NCI-H82 (cell line): ENCODE measurements around the gene TSGA10.
"Not testable (repeated sequence)": the region's sequence is repeated elsewhere in the genome, so short reads cannot be mapped to it uniquely, and the experiment has no call there.

Source experiments
- DNase-seq: peaks from one replicate; lab custom pipeline; 2025; lab: John Stamatoyannopoulos, UW

Gene TSGA10, protein sequence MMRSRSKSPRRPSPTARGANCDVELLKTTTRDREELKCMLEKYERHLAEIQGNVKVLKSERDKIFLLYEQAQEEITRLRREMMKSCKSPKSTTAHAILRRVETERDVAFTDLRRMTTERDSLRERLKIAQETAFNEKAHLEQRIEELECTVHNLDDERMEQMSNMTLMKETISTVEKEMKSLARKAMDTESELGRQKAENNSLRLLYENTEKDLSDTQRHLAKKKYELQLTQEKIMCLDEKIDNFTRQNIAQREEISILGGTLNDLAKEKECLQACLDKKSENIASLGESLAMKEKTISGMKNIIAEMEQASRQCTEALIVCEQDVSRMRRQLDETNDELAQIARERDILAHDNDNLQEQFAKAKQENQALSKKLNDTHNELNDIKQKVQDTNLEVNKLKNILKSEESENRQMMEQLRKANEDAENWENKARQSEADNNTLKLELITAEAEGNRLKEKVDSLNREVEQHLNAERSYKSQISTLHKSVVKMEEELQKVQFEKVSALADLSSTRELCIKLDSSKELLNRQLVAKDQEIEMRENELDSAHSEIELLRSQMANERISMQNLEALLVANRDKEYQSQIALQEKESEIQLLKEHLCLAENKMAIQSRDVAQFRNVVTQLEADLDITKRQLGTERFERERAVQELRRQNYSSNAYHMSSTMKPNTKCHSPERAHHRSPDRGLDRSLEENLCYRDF

DNA sequence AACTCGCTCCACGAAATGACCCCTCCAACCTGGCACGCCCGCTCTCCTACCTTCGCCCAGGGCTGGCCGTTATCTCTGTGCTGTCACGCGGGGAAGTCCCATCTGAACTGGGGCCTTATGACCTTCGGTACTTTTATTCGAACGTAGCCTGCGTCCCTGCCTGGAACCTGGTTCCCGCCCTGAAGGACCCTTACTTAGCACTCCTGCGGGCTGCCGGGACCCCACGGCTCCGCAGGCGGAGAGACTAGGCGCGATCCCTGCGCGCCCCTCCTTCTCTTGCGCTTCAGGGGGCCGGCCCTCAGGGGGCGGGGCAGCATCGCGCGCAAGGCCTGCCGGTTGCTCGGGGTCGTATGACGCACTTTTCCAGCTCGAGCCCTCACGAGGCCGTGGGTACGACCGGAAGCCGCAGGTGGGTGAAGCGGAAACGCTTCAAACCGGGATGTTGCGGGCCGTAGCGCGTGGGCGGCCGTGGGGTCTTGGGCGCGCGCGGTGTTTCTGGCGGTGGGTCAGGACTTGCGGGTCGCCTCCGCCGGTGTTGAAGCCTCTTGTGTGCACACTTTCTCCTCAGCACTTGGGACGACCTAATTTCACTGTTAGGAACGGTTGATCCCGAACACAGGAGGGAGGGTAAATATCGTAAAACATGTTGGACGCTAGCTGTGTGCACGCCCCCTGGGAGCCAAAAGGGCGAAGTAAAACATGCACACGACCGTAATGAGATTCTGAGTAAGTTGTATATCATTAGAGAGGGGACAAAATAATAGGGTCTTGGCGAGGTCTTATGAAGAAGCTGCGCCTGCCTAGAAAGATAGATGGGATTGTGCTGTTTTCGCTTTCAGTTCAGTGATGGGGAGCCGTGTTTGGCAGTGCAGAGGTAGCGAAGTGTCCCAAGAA lies at the start of gene TSGA10, which contains the start of gene LIPT1:
Gene TSGA10, minus strand, starts transcription at position 300 of the 894 bp plus-strand sequence. CDS start 45,503 bp downstream, outside the sequence.
Gene LIPT1, plus strand, starts transcription at position 325 of the 894 bp plus-strand sequence. CDS start 6,991 bp downstream, outside the sequence.
- DNase-seq: peak; percentile 96

DNA sequence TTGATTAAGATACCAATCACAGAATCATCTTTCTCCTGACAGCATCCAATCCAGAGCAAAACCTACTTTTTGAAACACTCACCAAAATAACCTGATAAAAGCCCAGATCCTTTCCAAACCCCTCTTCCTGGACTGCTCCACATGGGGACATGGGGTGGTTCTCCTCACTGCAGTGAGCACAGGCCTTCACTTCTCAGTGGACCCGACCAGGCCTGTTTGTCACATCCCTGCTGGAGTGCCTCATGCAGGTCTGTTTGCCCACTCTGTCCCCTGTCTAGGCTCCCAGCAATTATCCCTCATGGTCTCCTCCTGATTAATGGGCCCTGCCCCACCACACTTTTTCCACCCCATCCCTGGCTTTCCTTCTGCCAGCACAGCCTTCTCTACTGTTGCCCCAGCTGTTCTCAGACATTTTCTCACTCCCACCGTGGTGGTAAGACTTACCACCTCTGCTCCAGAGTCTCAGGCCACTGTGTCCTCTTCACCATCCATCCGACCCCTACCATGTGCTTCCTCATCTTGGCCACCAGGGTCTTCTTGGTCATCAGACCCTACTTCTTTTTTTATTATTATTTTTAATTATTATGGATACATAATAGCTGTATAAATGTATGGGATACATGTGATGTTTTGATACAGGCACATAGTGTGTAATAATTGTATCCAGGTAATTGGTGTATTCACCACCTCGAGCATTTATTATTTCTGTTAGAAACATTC lies 47.4 kb upstream of the TSGA10 start:
- no peak for DNase-seq

DNA sequence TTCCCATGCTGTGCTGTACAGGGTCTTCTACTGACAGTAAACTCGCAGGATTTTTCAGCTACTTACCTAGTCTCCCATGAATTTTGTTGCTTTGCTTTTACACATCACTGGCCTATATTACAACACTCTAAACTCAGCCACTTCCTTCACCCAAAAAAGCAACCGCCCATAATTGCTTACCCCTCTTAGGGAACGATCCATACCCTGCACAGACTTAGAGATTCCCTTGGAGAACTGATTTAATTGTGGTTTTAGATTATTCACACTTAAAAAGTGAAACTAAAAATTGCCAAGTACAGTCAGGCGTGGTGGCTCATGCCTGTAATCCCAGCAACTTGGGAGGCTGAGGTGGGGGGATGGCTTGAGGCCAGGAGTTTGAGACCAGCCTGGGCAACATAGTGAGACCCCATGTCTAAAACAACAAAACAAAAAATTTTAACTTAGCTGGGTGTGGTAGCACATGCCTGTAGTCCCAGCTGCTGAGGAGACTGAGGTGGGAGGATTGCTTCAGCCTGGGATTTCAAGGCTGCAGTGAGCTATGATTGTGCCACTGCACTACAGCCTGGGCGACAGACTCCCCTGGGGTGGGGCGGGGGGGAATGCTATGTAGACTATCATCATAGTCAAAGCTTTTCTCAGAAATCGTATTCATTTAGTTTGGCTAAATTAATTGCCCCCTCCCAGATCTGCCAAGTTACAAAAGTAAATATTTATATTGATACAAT lies 45.5 kb upstream of the TSGA10 start:
- DNase-seq: no peak

DNA sequence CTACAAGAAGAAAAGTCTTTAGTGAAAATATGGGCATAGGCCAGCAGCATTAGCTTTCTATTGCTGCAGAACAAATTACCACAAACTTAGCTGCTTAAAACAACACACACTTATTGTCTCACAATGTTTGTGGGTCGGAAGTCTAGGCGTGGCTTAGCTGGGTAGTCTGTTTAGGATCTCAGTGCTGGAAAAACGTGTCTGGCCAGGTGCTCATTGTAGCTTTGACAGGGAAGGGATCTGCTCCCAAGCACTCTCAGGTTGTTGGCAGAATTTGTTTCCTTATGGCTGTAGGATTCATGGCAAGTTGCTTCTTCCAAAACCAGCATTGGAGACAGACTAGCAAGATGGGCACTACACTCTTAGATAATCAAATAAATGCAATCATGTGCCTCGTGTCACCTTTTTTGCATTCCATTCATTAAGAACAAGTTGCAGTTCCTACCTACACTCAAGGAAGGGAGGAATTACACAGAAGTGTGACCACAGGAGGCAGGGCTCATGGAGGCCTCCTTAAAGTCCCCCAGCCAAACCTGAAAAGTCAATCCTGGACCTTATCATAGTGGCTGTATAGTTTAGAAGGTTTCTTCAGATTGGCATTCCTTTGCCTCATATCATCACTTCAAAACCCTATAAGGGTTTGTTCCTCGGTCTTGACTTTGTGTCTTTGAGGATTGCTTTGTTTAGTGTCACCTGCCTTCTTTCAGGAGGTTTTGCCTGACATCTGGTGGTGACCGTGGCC lies 43.5 kb upstream of the TSGA10 start:
- no peak for DNase-seq

DNA sequence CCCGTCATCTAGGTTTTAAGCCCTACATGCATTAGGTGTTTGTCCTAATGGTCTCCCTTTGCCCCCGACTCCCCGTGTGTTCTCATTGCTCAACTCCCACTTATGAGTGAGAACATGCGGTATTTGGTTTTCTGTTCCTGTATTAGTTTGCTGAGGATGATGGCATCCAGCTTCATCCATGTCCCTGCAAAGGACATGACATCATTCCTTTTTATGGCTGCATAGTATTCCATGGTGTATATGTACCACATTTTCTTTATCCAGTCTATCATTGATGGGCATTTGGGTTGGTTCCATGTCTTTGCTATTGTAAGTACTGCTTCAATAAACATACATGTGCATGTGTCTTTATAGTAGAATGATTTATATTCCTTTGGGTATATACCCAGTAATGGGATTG lies 37.6 kb upstream of the TSGA10 start:
- DNase-seq: not testable (repeated sequence)

DNA sequence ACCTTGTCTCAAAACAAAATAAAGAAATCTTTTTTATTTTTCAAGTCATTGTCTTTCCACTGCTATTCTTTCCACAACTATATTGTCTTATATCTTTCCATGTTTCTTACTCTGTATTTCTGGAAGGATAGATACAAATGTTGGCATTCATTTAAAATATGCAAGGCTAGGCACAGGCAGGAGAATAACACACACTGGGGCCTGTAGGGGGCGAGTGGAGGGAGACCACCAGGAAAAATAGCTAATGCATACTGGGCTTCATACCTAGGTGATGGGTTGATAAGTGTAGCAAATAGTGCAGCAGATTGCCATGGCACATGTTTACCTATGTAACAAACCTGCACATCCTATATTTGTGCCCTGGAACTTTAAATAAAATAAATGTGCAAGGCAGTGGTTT lies 35.8 kb upstream of the TSGA10 start:
- DNase-seq: no peak

DNA sequence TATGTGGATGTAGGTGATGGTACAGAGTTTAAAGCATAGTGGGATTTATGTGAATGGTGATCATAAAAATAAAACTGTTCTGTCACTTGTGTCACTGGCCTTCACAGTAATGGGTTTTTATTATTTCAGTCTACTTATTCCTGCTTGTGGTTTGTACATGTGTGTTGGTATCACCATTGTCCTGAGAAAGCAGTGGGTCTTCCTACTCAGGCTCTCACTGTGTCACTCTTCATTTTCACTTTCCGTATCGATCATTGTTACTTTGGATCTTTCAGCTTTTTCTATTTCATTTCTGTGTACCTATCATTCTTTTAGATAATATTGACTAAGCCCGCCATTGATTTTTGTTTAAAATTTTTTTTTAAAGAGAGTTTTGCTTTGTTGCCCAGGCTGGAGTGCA lies 33.6 kb upstream of the TSGA10 start:
- DNase-seq: no peak

DNA sequence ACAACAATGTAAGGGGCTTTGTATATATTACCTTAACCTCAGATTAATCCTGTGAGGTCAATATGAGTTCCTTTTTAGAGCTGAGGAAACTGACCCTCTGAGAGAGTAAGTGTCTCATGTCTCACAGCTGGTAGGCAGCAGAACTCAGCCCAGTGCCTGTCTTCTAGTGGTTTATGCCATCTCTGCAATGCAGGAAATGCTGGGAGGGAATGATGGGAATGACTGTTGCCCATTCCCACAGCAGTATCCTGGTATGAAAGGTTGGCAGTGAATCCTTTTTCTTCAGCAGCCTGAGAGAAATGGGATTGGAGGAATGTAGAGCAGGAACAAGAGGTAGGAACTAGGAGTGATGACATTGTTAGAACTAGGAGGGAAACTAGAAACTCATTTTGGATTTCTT lies 32.3 kb upstream of the TSGA10 start:
- no peak for DNase-seq

DNA sequence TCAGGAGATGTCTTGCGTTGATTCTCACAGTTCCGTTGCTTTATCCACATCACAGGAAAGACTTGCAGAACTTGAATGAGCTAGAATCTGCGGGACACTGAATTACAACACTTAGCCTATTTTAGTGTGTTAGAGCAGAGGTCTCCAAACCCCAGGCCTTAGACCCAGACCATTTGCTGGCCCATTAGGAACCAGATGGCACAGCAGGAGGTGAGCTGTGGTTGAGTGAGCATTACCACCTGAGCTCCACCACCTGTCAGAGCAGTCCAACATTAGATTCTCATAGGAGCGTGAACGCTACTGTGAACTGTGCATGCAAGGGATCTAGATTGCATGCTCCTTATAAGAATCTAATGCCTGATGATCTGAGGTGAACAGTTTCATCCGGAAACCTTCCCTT lies 30.1 kb upstream of the TSGA10 start:
- no peak for DNase-seq

DNA sequence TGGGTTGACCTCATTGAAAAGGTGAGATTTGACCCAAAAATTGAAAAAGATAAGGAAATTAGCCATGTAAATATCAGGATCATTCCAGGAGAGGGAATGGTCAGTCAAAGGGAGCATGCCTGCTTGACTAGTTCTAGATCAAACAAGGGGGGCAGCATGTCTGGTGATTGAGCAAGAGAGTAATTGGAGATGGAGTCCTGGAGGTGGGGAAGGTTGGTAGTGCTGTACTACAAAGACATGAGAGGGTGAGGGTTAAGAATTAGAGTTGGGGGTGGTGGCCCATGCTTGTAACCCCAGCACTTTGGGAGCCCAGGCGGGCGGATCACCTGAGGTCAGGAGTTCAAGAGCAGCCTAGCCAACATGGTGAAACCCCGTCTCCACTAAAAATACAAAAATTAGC lies 28.3 kb upstream of the TSGA10 start:
- DNase-seq: no peak

DNA sequence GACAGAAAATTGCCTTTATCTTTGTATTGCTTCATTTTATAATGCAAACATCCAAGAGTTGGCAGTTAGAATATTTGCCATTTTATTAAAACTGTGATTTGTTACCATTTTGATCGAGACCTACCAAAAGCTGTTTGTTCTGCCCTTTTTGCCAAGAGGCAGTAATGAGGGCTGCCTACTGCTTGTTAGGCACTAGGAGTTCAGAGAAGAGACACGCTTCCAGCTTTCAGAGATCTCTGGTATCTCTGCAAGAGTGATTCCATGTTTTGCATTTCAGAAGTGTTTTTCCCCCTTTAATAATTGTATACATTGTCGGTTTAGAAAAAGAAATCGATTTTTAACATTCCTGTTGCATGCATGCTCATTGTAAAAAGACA lies 26.9 kb upstream of the TSGA10 start:
- peak; percentile 41 for DNase-seq

DNA sequence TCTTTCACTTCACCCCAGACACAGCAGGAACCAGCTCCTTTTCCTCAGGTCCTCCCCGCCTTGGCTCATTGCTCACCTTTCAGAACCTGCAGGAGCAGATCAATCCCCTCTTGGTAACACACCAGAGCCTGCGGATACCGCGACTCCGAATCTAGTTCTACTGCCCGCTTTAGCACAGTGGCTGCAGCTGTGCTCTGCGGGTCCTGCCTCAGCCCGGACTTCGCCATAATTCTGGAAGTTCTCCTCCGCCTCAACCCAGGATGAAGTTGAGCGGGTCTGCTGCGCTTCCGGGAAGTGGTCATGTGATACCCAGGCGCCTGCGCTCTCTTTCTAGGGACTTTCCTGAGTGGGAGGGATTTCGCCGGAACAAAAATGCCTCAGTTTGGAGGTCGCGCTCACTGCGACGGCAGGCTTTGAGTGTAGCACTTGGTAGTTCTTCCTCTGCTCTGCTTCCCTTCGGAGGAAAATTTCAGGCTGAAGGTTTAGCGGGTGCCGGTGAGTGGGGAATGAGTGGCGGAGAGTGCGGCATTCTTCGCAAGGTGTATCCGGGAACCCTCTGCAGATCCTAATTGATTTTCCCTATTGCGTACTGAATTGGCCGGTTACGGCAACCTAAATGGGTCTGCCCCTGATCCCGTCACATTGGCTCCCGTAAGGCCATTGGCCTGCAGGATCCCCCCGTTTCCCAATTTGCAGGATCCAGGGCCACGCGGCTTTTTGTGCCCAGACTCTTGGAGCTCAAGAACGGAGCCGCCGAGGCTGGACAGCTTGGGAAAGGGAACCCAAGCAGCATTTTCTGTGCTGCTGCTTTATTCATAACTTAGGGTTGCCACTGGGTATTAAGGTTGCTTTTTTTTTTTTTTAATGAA lies 26.2 kb upstream of the TSGA10 start, which contains the start of the genes MITD1 and MRPL30:
Gene MITD1, minus strand, starts transcription at position 304 of the 869 bp plus-strand sequence. Its CDS starts 77 bp downstream, at position 227.
Gene MRPL30, plus strand, starts transcription at position 430 of the 869 bp plus-strand sequence. CDS start 5,020 bp downstream, outside the sequence.
- DNase-seq: peak; percentile 97

DNA sequence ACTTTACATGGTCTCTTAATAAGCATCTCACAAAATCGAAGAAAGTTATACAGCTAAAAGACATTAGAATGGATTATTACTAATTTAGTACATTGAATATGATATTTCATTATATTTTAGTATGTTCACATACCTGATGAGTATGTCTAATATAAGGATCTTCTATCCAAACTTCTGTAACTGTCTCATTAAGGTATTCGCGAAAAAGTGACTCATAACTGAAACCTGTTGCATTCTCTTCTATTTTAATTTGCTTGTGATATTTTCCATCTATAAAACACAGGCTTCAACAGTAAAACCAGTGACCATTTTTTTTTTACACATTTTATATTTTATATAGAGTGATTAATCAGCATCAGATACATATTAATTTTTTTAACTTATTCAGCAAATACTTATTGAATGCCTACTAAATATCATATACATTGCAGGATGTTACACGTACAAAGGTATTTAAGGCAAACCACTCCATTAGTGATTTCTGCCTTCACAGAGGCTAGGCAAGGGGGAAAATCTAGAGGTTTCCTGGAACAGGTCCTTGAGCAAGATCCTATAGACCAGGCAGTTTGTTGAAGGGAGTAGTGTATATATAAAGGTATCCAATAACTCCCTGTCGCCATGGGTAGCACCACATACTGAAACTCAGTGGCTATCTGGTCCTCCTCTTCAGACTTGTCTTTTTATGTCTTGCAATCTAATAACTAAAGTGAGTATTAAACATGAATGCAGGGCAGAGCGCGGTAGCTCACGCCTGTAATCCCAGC lies 16.8 kb upstream of the TSGA10 start:
- no peak for DNase-seq

DNA sequence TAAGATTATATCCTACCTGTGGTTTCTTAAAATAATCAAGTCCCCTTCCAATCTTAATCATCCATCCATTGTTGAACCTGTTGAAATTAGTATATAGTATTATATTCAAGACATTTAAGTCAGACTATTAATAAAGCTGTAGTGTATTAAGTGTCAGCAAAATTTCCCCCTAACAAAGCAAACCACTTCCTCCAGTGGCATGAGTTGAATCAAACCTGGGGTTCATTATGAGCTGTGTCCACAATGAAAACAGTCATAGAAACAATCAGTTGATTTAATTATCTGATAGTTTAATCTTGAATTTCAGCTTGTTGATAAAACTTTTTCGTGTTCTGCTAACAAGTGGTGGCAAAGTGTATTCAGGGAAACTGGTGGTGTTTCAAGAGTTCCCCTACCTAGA lies 14.8 kb upstream of the TSGA10 start:
- no peak for DNase-seq

DNA sequence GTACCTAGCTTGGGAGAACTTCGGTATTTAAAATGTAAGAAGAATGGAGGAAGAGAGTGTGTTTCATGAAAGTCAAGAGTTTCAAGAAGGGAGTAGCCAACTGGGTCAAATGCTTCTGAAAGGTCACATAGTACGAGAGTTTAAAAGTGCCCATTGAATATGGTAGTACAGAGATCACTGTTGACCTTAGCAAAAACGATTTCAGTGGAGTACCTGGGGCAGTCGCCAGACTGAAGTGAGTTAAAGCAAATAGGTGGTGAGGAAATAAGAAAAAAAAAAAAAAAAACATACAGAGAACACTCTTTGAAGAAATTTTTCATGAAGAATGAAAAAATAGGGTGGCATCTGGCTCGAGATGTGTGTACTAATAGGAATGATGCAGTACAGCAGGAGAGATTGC lies 11.5 kb upstream of the TSGA10 start:
- no peak for DNase-seq

DNA sequence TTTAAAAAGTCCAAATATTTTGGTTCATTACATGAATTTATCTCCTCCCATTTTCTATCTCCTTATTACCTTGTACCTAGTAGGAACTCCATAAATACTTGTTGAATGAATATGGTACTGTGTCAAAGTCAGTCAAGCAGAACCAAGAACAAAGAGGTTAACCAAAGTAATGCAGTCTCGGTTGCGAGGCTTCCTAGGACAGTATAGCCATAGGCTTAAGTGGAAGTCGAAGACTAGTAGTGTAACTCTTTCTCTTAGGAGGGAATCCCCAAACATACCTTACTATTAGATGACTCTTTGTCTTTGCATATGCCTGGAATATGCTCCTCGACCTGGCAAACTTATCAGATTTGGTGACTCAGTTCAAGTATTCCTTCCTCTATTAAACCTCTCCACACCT lies 4.9 kb upstream of the TSGA10 start:
- DNase-seq: no peak

DNA sequence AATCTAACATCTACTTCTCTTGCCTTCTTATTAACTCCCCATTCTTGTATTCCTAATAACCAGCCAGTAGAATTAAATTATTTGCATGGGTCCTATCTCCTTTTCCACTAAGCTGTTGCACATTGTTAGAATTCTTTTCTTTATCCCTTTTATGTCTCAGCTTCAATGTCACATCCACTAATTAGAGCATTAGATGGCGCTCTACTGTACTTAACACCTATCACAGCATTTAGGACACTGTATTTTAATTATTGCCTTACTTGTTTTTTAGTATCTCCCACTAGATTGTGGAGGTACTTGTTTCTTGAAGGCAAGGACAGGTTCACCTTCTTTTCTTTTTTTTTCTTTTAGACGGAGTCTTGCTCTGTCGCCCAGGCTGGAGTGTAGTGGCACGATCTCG lies 3.9 kb upstream of the TSGA10 start:
- no peak for DNase-seq

DNA sequence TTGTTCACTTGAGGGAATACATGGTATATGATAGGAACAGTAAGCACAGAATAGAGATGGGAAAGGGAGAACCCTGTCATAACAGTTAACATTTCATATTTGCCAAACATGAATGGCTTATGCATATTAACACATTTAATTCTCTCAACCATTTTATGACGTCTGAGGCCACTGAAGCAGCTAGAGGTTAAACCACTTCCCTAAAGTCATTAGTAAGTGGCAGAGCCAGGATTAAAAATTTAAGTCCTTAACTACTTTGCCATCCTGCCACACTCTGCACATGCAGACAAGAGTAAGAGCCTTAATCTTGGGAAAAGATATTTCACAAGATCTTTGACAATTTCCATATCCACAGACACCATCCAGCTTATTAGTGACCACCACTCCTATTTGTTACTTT lies 2.1 kb upstream of the TSGA10 start:
- DNase-seq: peak; percentile 19
